NK-92 (cell line): ENCODE measurements around the gene DSTN.

Experiments used
- DNase-seq: peaks from one replicate; lab custom pipeline; 2025; ENCODE audit not compliant: unreplicated experiment; lab: John Stamatoyannopoulos, UW

The DSTN gene

GRCh38 chr20:17545127-17545526 lies 24.7 kb upstream of the DSTN start:
- DNase-seq = no peak

DNA sequence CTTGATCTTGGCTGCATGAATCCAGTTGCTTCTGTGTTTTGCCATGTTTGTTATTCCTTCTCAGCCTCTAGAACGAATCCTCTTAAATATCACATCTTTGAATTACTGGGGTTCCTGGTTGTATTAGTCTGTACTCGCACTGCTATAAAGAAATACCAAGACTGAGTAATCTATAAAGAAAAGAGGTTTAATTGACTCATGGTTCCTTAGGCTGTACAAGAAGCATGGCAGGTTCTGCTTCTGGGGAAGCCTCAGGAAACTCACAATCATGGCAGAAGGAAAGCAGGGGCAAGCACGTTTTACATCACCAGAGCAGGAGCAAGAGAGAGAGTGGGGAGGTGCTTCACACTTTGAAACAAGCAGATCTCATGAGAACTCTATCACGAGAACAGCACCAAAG lies 20.7 kb upstream of the DSTN start:
- DNase-seq = no peak

DNA sequence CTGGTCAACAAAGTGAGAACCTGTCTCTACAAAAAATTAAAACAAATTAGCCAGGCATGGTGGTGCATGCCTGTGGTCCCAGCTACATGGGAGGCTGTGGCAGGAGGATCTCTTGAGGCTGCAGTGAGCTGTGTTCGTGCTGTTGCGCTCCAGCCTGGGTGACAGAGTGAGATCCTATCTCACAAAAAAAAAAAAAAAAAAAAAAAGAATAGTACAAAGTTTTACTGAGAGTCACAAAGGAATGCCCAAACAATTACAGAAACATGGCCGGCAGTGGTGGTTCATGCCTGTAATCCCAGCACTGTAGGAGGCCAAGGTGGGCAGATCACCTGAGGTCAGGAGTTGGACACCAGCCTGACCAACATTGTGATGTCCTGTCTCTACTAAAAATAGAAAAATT lies 14.8 kb upstream of the DSTN start:
- DNase-seq = no peak

GRCh38 chr20:17556837-17557674 lies 12.8 kb upstream of the DSTN start:
- no peak for DNase-seq

DNA sequence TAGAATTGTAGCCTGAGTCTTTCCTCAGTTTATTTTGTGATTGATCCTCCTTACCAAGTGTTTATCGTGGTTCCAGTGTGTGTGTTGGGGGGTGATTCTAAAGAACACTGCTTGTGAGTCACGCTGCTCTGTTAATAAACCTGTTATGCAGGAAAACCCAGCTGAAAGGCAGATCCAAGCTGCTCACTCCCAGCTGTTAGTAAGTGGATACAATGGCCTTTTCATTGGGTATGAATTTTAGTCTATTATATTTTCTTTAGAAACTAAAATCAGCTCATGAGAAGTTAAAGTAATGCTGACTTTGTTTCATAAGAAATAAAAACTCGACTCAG lies 12.2 kb upstream of the DSTN start:
- DNase-seq = no peak

GRCh38 chr20:17558154-17558940 lies 11.5 kb upstream of the DSTN start:
- no peak for DNase-seq

- DNase-seq = no peak
Observed at GRCh38 chr20:17558941-17559304, 11.0 kb upstream of the DSTN start.

DNA sequence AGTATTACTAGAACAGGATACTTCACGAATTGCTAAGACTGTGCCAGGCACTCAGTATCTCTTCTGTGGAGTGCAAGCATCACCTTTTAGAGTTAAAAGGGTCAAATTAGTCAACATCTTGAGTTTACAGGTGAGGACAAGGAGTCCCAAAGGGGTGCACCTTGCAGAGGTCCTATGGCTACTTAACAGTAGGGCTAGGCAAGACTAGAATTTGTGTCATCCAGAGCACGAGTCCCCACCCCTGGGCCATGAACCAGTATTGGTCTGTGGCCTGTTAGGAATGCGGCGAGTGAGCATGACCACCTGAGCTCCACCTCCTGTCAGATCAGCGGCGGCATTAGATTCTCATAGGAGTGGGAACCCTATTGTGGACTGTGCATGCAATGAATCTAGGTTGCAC lies 10.5 kb upstream of the DSTN start:
- DNase-seq = no peak

GRCh38 chr20:17560344-17561074 lies 9.4 kb upstream of the DSTN start:
- DNase-seq = no peak

DNA sequence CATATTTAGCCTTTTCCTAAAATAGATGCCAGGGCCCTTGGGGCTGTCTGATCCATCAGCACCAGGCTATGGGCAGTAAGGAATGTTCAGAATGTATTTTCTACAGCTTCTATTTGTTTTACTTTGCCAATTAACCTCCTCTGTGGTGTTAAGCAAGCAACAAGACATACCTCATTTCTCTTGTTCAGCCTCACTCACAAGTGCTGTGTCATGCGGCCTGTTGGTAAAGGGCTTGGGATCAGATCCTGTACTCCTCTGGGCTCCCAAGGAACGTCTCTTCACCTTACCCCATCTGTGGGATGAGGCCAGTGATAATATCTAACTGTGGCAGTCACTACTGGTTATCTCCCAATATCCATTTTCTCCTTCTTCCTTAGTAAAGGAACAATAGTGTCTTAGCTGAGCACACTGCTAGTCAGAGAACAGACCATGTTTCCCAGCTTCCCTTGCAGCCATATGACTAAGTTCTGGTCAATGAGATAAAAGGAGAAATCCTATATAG lies 7.0 kb upstream of the DSTN start:
- no peak for DNase-seq

DNA sequence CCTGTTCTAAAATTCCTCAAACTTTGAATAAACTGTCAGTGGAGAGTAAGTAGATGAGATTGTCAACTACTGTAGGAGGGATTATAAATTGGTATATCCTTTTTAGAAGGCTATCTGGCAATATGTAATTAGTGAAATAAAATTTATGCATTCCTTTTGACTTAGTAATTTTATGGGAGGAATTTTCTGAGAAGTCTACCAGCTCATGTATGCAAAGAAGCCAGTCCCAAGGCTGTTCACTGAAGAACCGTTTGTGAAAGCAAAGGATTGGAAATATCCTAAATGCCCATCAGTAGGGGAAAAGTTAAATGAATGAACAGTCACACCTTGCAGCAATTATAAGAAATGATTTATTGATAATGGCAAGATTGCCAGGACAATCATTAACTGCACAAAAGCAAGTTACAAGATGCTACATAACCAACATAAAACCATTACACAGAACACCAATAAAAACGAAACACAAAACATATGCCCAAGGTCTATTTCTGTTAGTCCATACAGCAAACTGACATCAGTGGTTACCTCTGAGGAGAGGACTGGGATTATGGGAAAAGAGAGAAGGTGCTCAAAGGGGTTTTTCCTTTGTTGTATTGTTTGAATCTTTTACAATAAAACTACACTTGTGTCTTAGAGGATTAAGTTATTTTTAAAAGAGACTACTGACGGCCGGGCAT lies 4.6 kb upstream of the DSTN start:
- no peak for DNase-seq

DNA sequence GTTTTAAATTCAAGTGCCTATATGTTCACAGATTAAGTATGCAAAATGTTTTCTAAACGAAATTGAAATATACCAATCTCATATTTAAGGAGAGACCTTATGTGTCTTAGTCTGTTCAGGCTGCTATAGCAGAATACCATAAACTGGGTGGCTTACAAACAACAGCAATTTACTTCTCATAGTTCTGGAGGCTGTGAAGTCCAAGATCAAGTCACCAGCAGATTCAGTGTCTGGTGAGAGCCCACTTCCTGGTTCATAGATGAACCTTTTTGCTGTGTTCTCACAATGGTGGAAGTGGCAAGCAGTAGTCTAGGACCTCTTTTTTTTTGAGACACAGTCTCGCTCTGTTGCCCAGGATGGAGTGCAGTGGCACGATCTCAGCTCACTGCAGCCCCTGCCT lies 3.5 kb upstream of the DSTN start:
- DNase-seq = no peak

GRCh38 chr20:17568045-17568788 lies 1.7 kb upstream of the DSTN start:
- DNase-seq = no peak

GRCh38 chr20:17568972-17569521 lies 828 bp upstream of the DSTN start:
- no peak for DNase-seq

DNA sequence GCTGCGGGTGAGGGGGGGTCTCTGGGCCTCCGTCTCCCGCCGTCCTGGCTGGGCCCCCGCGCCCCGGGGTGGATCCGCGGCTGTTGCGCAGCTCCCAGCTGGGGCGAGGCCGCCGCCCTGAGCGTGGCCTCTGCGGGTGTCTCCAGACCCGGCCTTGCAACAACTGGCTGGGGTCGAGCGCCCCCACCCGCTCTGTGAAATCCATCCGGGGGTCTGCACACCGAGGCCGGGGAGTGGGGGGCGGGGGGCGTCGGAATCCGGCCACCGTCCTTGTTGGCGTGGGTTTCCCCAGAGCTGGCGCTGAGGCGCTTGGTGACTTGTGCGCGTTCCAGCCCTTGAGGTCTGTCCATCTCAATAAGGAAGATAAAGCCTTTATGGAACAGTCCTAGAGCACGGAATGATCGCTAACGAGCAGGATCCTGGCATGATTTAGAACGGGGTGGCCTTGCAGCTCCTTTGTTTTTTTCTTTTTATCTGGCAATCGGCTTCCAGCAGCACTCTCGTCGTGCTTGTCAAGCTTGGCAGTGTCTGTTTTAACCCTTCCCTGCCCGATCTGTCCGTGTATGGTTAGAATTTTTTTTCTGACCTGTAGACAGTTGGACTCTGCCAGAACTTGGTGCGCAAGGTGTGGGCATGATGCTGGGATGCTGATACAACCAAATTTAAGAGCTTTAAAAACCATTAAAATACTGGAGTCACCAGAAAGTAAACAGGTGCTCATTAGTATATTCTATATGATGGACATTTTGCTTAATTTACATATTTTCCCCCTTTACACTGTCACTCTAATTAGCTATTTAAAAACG lies 675 bp downstream of the DSTN start:
- no peak for DNase-seq

DNA sequence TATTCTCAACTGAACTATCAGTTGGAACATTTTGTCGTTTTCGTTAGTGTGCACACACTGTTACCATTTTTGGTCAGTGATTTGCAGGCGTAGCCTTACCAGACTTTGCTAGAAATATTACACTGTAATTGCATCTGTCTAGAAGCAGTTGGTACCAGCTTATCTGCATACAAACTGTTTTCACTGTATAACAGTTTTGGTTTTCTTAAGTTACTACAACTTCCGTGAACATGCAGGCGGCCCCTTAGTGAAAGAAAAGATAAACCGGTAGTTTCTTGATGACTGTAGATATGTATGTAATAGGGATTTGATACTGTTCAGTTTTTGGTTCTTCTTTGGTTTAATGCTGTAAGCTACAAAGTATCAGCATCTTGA lies 1.3 kb downstream of the DSTN start:
- DNase-seq = no peak

DNA sequence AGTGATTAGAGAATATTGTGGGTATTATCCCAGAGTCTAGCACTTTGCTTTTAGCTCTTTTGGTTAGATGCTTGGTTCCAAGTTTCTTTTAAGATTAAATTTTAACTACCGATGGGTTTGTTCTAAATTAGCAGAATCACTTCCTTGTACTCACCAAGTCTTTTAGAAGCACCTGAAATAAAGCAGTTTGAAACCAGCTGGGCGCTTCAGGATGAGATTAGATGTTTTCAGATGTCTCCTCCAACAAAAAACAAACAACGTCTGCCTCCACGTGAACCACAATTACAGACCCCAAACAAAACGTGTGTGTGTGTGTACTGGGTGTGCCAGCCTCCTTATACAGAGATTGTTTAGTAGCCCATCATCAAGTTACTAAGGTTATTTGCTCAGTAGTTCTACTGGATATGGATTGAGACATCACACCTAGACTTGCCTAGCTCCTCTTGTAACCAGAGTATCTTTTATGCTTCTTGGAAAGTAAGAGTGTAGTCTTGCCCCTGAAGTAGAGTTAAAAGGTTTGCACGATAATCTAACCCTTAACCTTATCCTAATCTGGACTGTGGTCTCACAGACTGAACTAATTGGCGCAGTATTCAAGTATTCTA lies 2.3 kb downstream of the DSTN start:
- DNase-seq = no peak

DNA sequence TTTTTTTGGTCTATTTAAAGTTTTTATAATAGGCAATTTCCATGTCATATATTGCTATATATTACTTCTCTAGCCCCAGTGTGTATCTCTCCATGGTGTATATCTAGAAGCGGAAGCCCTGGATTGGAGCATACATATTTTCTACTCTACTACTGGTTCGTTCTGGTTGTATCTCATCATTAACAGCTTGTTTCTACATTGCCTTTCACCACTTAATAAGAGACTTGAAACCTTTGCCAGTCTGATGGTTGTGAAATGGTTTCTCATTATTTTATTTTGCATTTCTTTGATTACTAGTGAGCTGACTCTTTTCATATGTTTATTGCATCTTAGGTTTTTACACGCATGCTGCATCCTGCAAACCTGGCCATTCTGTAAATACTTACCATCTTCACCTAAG lies 3.6 kb downstream of the DSTN start:
- DNase-seq = no peak

DNA sequence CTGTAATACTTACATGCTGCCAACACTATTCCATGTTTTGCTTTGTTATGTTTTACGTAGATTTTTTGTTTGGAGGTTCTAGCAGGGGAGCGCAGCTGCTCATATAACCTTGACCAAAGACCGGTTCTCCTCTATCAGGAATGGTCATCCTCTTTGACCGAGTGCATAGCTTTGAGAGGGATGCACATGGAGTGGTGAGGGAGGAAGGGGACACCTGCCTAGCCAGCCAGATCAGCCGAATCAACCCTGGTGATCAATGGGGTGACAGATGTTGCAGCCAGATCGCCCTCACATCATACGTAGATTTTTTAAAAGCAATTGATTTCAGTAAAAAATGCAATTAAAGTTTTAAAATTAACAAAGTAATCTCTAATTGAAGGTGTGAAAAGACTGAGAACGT lies 6.3 kb downstream of the DSTN start:
- no peak for DNase-seq
